Measurements from ENCODE around the gene CD79B. TPM values are rescaled to one million over a fixed set of nuclear protein-coding genes. Genes with fewer than 3 reads are reported as not detected.

CD79B gene
- total RNA-seq, result 6.8 TPM

GRCh38 chr17:63931981-63932561 lies at the start of gene CD79B:
CD79B (minus strand) TSS chr17:63932331; CDS start chr17:63932261, 70 bp downstream.

GRCh38 chr17:63972796-63973195 lies 40.7 kb upstream of the CD79B start, which contains the start of gene SCN4A:
SCN4A (minus strand) TSS chr17:63972918; CDS start chr17:63972841, 77 bp downstream.

GRCh38 chr17:63918789-63919305 lies 13.3 kb downstream of the CD79B start, which contains the start of gene GH1:
GH1 (minus strand) TSS chr17:63918839; CDS start chr17:63918776, 63 bp downstream.

GRCh38 chr17:63911041-63911635 lies 21.0 kb downstream of the CD79B start, which contains the start of gene CSHL1:
CSHL1 (minus strand) TSS chr17:63911258; CDS start chr17:63911196, 62 bp downstream.

GRCh38 chr17:63896524-63897354 lies 35.4 kb downstream of the CD79B start, which contains the start of gene CSH1:
CSH1 (minus strand) TSS chr17:63896574; CDS start chr17:63896511, 63 bp downstream.

GRCh38 chr17:63881935-63882601 lies 50.1 kb downstream of the CD79B start, which contains the start of gene GH2:
GH2 (minus strand) TSS chr17:63881944; CDS start chr17:63881801, 143 bp downstream.

Small RNA genes lying within 50 kb of the gene (small RNA-seq; reads per million reads assigned to genes)
- gene AC040958.1 (ENCODE audit: low replicate concordance), result not detected
- not detected for gene AC127029.1 (ENCODE audit: low replicate concordance)
- gene GH1 (ENCODE audit: low replicate concordance), result not detected

Other genes starting within 250 kb of the CD79B start
- gene LIMD2, start 232.2 kb downstream of the CD79B start, total RNA-seq, result 28.1 TPM
- 26.3 TPM for gene STRADA, start 190.5 kb downstream of the CD79B start, total RNA-seq
- gene CCDC47, start 158.7 kb downstream of the CD79B start, total RNA-seq, result 44.5 TPM
- gene DDX42, start 158.2 kb downstream of the CD79B start, total RNA-seq, result 110 TPM
- gene PSMC5, start 104.9 kb downstream of the CD79B start, total RNA-seq, result 50.8 TPM
- 48.4 TPM for gene FTSJ3, start 104.7 kb downstream of the CD79B start, total RNA-seq
- gene SMARCD2, start 89.6 kb downstream of the CD79B start, total RNA-seq, result 65.7 TPM
- not detected for gene CSH2, start 58.7 kb downstream of the CD79B start, total RNA-seq
- gene GH2, start 50.4 kb downstream of the CD79B start, total RNA-seq, result not detected
- not detected for gene CSH1, start 35.8 kb downstream of the CD79B start, total RNA-seq
- gene CSHL1, start 21.1 kb downstream of the CD79B start, total RNA-seq, result not detected
- not detected for gene GH1, start 13.5 kb downstream of the CD79B start, total RNA-seq
- 17.4 TPM for gene SCN4A, start 40.6 kb upstream of the CD79B start, total RNA-seq
- 0.99 TPM for gene PRR29, start 66.0 kb upstream of the CD79B start, total RNA-seq
- gene ICAM2, start 88.3 kb upstream of the CD79B start, total RNA-seq, result 49.9 TPM
- 15.9 TPM for gene ERN1, start 197.8 kb upstream of the CD79B start, total RNA-seq